HepG2 (cell line): ENCODE results near the gene UNC5CL. TPM values are rescaled to one million over a fixed set of nuclear protein-coding genes. Genes with fewer than 3 reads are reported as not detected.

Experiments used
- ADNP ChIP-seq: sonication (generic); formaldehyde crosslinking; IDR thresholded peaks from 2 replicates; pipeline ENCODE4 v1.4.0; 2020; ENCODE audit warnings: missing genetic modification reagents
- HNRNPLL ChIP-seq: fragments of 200-400 bp; formaldehyde crosslinking; IDR thresholded peaks from 2 replicates; pipeline ENCODE4 v1.6.1; 2017; ENCODE audit warnings: mild to moderate bottlenecking, low read depth, low read length; ENCODE audit not compliant: poor library complexity, severe bottlenecking
- JUND ChIP-seq: sonication (generic); formaldehyde crosslinking; IDR thresholded peaks from 2 replicates; pipeline ENCODE4 v1.8.0; 2022; ENCODE audit warnings: mild to moderate bottlenecking, missing genetic modification reagents
- KAT8 ChIP-seq: IDR thresholded peaks from 2 replicates; pipeline ENCODE4 v1.6.1; 2016; ENCODE audit warnings: missing genetic modification reagents, missing compliant biosample characterization
- MEIS2 ChIP-seq: sonication (generic); formaldehyde crosslinking; IDR thresholded peaks from 2 replicates; pipeline ENCODE4 v1.9.0; 2021; ENCODE audit warnings: mild to moderate bottlenecking, missing genetic modification reagents
- NAIF1 ChIP-seq: sonication (generic); formaldehyde crosslinking; IDR thresholded peaks from 2 replicates; pipeline ENCODE4 v1.5.0; 2020; ENCODE audit warnings: mild to moderate bottlenecking, missing genetic modification reagents, borderline replicate concordance
- PRDM4 ChIP-seq: sonication (generic); formaldehyde crosslinking; IDR thresholded peaks from 2 replicates; pipeline ENCODE4 v1.9.0; 2021; ENCODE audit warnings: missing genetic modification reagents, borderline replicate concordance
- REL ChIP-seq: sonication (generic); formaldehyde crosslinking; conservative IDR thresholded peaks from 2 replicates; pipeline ENCODE4 v1.8.0; 2022; ENCODE audit warnings: mild to moderate bottlenecking, missing genetic modification reagents, moderate library complexity
- SMC3 ChIP-seq: IDR thresholded peaks from 2 replicates; pipeline ENCODE4 v1.6.1; 2011; ENCODE audit warnings: low read length, improper control_type of control experiment
- STAT6 ChIP-seq: sonication (generic); formaldehyde crosslinking; IDR thresholded peaks from 2 replicates; pipeline ENCODE4 v1.4.0; 2020; ENCODE audit warnings: missing genetic modification reagents, mild to moderate bottlenecking, borderline replicate concordance
- TCF7 ChIP-seq: sonication (generic); IDR thresholded peaks from 2 replicates; pipeline ENCODE4 v1.6.1; 2016; ENCODE audit warnings: antibody characterized with exemption, low read depth
- TEAD3 ChIP-seq: optimal IDR thresholded peaks from 2 replicates; pipeline ENCODE3; 2016; ENCODE audit warnings: borderline replicate concordance
- ZFP37 ChIP-seq: sonication (generic); formaldehyde crosslinking; IDR thresholded peaks from 2 replicates; pipeline ENCODE4 v1.4.0; 2020; ENCODE audit warnings: missing genetic modification reagents, borderline replicate concordance
- ZNF121 ChIP-seq: sonication (generic); formaldehyde crosslinking; IDR thresholded peaks from 2 replicates; pipeline ENCODE4 v1.5.0; 2020; ENCODE audit warnings: mild to moderate bottlenecking, missing genetic modification reagents
- ZNF337 ChIP-seq: sonication (generic); formaldehyde crosslinking; IDR thresholded peaks from 2 replicates; pipeline ENCODE4 v1.5.1; 2020; ENCODE audit warnings: missing genetic modification reagents, low read depth, mild to moderate bottlenecking, borderline replicate concordance
- ZNF501 ChIP-seq: sonication (generic); formaldehyde crosslinking; IDR thresholded peaks from 2 replicates; pipeline ENCODE4 v1.5.1; 2020; ENCODE audit warnings: mild to moderate bottlenecking, moderate library complexity, missing genetic modification reagents
- ZNF598 ChIP-seq: sonication (generic); formaldehyde crosslinking; IDR thresholded peaks from 2 replicates; pipeline ENCODE4 v1.5.1; 2020; ENCODE audit warnings: mild to moderate bottlenecking, missing genetic modification reagents, borderline replicate concordance
- ZNF674 ChIP-seq: sonication (generic); formaldehyde crosslinking; IDR thresholded peaks from 2 replicates; pipeline ENCODE4 v1.5.0; 2020; ENCODE audit warnings: low read depth, mild to moderate bottlenecking, missing genetic modification reagents
- polyA plus RNA-seq, 8 experiments: library from polyadenylated mRNA; depleted of rRNA in 3 of 8; stranded (reverse) in 7 of 8; unstranded in 1 of 8; fragments of >200 nt; fragmentation: Illumina TruSeq in 4 of 8; extraction: Trizol in 4 of 8; gene quantifications; 2 replicates each; pipeline versions ENCODE4 v1.2.1 to v1.2.3, GENCODE V29; 2011 to 2016; ENCODE audit warnings: low read depth in 4 of 8, missing spikeins in 1 of 8, mixed read lengths in 1 of 8; ENCODE audit not compliant: insufficient read depth in 1 of 8
- total RNA-seq, 5 experiments: library from RNA; depleted of rRNA; stranded (reverse); fragments of >200 nt; fragmentation: Illumina TruSeq; extraction: Trizol; gene quantifications; 2 replicates each; pipeline ENCODE4 v1.2.3, GENCODE V29; 2016; ENCODE audit warnings: low read depth in 1 of 5
- TF ChIP-seq, protein P1 (sequence below): sonication (generic); formaldehyde crosslinking; IDR thresholded peaks from 2 replicates; pipeline ENCODE4 v1.4.0; 2020; ENCODE audit warnings: missing genetic modification reagents

Gene UNC5CL
- total and polyA plus RNA-seq, 2 of the 13 experiments (the other 11 are each of a cell fraction or from before 2014, with no cell fraction given) = 2.4 to 2.5 TPM

DNA sequence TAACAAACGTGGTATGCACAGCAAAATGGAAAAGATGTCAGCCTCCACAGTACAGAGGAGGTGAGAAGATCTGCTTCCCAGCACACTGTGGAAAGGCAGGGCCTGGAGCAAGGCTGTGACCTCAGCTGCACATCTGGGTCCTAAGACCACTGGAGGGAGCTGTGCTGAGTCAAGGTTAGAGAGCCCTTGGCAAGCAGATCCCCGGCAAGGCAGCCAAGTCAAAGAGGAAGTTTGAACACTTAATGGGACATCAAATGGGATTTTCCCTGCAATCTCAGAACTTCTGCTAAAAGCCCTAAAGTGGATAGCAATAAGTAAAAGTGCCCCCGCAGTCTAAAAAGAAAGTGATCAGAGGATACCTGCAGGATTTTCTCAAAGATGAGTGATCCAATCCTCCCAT, 39.5 kb downstream of the UNC5CL start (continued):
- TF ChIP-seq SMC3 = peak; percentile 68
- TF ChIP-seq REL (CRISPR knock-in tag) = no peak
- TF ChIP-seq ZFP37 (CRISPR knock-in tag) = no peak
- TF ChIP-seq PRDM4 (CRISPR knock-in tag) = no peak
- no peak for TF ChIP-seq ZNF121 (CRISPR knock-in tag)
- 0 out of 2 replicates have a peak, but pooled peaks have one; percentile 19 for TF ChIP-seq ZNF501 (CRISPR knock-in tag)
- TF ChIP-seq ADNP (CRISPR knock-in tag) = no peak
- TF ChIP-seq ZNF598 (CRISPR knock-in tag) = no peak
- no peak for TF ChIP-seq STAT6 (CRISPR knock-in tag)
- TF ChIP-seq ZNF674 (CRISPR knock-in tag) = no peak
- TF ChIP-seq, protein P1, sequence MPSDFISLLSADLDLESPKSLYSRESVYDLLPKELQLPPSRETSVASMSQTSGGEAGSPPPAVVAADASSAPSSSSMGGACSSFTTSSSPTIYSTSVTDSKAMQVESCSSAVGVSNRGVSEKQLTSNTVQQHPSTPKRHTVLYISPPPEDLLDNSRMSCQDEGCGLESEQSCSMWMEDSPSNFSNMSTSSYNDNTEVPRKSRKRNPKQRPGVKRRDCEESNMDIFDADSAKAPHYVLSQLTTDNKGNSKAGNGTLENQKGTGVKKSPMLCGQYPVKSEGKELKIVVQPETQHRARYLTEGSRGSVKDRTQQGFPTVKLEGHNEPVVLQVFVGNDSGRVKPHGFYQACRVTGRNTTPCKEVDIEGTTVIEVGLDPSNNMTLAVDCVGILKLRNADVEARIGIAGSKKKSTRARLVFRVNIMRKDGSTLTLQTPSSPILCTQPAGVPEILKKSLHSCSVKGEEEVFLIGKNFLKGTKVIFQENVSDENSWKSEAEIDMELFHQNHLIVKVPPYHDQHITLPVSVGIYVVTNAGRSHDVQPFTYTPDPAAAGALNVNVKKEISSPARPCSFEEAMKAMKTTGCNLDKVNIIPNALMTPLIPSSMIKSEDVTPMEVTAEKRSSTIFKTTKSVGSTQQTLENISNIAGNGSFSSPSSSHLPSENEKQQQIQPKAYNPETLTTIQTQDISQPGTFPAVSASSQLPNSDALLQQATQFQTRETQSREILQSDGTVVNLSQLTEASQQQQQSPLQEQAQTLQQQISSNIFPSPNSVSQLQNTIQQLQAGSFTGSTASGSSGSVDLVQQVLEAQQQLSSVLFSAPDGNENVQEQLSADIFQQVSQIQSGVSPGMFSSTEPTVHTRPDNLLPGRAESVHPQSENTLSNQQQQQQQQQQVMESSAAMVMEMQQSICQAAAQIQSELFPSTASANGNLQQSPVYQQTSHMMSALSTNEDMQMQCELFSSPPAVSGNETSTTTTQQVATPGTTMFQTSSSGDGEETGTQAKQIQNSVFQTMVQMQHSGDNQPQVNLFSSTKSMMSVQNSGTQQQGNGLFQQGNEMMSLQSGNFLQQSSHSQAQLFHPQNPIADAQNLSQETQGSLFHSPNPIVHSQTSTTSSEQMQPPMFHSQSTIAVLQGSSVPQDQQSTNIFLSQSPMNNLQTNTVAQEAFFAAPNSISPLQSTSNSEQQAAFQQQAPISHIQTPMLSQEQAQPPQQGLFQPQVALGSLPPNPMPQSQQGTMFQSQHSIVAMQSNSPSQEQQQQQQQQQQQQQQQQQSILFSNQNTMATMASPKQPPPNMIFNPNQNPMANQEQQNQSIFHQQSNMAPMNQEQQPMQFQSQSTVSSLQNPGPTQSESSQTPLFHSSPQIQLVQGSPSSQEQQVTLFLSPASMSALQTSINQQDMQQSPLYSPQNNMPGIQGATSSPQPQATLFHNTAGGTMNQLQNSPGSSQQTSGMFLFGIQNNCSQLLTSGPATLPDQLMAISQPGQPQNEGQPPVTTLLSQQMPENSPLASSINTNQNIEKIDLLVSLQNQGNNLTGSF (CRISPR knock-in tag) = no peak
- TF ChIP-seq TCF7 = no peak
- no peak for TF ChIP-seq MEIS2 (CRISPR knock-in tag)
- peak; percentile 41 for TF ChIP-seq TEAD3 (CRISPR knock-in tag)
- TF ChIP-seq JUND (CRISPR knock-in tag) = peak; percentile 44; the same call in 1 of the 2 replicates
- no peak for TF ChIP-seq ZNF337 (CRISPR knock-in tag)
- TF ChIP-seq HNRNPLL = no peak
- TF ChIP-seq NAIF1 (CRISPR knock-in tag) = no peak
- 0 out of 2 replicates have a peak, but pooled peaks have one; percentile 35 for TF ChIP-seq KAT8
